HG02798 (cell line): Measurements from ENCODE around the gene ARVCF.
"Not testable (repeated sequence)": the region's sequence is repeated elsewhere in the genome, so short reads cannot be mapped to it uniquely, and the experiment has no call there.

Source experiments
- ATAC-seq: cut with Tn5 transposase; IDR thresholded peaks from one replicate; pipeline ENCODE4 v1.9.1; 2021; ENCODE audit warnings: mild to moderate bottlenecking; ENCODE audit not compliant: unreplicated experiment, poor library complexity

Gene ARVCF

DNA sequence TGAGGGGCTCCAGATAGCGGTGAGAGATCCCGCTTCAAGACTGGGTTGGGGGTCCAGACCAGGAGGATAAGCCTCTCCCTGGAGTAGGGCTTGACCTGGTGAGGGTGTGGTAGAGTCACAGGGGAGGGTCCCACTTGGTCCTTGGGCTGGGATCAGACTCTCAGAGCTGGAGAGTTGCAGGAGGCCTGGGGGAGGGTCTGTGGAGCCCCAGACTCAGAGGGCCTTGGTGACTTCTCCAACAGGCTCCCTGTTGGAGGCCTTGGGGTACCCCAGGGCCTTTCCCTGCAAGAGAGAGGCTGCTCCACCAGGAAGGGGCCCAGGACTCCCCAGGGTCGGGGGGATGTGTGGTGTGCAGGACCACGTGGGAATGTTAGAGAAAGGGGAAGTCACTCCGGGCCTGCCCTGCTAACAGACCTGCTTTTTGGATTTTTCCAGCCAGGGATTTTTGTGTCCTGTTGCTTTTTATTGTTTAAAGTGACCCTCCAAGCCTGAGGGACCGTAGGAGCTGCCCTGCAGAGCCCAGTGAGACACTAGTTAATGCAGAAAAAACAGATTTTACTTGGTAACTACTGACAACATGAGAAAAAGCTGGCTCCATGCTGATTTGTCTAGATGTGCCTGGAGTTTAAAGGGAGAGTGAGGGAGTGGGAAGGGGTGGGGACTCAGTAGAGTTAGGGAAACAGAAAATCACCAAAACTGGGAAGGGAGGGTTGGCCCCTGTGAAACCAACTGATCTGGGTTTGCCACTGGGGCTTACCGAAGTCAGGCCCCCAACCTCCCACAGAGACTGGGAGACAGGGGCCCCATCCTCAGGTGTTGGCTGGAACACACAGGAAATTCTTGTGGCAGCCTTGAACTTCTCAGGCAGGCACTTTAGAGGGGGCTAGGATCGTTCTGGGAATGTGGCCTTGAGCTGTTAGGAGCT, 74.2 kb downstream of the ARVCF start:
- peak; percentile 18 for ATAC-seq

DNA sequence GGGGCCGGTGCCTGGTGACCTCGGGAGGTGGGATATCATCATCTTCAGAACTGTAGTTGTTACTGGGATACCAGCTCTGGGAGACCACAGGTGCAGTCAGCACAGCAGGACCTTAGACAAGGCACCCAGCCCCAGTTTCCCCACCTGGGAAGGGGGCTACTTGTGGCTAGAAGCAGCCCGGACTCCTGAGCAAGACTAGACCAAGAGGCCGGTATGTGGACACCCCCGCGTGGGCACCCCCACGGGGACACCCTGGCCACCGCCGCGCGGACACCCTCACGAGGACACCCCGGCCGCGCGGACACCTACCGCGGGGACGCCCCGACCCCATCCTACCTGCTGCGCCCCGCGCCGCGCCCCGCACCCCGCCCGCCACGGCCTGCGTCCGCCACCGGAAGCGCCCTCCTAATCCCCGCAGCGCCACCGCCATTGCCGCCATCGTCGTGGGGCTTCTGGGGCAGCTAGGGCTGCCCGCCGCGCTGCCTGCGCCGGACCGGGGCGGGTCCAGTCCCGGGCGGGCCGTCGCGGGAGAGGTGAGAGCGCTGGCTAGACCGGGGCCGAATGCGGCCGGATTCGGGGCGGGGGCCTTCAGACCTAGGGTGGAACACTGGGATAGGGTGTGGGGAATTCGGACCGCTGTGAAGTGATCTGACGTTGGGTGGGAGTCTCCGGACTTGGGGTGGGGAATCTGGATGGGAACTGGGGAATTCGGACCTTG, 75.1 kb downstream of the ARVCF start, which contains the start of the genes COMT and TXNRD2:
COMT (plus strand) TSS at position 408 of the 718 bp plus-strand sequence. CDS start 20,755 bp downstream, outside the sequence.
TXNRD2 (minus strand) TSS at position 454 of the 718 bp plus-strand sequence; CDS start at position 439, 15 bp downstream.
- peak; percentile 72 for ATAC-seq

DNA sequence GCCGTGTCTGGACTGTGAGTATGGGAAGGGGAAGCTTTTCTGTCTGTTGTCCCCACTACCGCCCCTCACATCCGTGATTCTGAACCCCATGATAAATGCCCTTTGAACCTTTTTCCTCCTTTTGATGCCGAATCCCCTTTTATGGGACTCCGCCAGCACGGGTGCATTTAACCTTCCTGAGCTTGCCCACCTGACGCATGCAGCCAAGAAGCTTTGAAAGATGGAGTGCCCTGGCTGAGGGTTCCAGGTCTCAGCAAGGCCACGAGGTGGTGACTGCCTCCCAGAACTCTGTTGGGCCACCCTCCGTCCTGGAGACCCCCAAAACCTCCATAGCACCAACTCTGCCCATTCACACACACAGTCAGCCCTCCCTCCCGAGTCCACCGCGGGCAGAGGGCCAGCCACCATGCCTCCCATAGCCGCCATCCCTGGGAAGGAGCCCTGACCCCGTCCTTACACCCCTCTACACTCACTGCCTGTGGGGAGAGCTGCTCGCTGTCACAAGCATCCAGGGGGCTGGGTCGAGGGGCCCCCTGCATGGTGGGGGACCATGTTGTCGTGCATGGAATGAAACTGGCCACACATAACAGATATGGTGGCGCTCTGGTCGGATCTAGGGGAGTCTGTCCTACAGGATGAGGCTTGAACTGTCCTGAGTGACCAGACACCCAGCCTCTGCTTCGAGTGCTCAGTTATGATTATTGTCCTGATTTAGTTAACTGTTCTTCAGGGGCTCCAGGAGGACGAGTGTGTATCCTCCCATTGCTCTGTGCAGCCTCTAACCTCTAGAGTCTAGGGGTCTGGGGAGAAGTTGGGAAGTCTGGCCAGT, 75.9 kb downstream of the ARVCF start:
- peak; percentile 9 for ATAC-seq

DNA sequence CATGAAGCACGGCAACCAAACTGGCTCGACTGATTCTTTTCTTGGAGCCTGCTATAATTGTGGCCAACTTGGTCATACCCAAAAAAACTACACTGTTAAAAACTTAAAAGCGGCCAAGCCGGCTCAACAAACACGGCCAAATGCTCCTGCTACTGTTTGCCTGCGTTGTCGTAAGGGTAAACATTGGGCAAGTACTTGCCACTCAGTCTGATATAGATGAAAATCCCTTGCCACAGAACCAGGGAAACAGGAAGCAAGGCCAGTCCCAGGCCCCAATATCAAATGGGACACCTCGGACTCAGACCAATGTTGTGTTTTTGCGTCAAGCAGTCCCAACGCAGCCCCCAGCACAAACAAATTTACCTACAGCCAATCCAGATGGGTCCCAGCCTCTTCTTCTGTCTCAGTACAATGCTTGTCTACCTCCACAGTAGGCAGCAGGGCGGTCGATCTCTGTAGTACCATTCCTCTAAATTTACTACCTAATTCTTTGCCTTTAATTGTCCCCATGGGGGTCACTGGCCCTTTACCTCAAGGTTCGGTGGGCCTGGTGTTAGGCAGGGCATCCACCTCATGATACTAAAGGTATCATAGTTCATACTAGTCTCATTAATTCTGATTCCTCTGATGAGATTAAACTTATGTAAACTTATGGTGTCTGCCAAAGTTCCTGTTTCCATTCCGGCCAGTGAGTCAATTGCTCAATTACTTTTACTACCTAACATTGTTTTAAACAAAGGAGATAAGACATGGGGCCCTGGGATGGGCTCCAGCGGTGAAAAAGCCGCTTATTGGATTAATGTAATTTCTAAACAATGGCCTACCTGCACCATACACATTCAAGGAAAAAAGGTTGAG, 78.8 kb downstream of the ARVCF start:
- ATAC-seq: no peak

DNA sequence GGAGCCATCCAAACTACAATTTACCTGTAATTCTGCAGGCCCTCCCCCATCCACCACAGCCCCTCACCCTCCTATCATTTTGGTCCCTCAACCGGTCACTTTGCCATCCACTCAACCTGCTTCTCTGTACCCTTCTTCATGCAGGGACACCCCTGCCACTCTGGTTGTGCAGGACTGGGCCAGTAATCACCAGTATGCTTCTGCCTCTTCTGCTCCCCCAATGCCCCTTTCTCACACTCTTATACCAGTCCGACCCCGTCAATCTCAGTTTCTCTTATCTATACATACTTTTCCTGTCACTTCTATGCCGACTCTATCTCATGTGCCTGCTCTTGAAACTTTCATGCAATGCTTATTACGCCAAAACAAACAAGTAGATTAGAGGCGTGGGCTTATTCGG, 80.1 kb downstream of the ARVCF start:
- ATAC-seq: no peak

DNA sequence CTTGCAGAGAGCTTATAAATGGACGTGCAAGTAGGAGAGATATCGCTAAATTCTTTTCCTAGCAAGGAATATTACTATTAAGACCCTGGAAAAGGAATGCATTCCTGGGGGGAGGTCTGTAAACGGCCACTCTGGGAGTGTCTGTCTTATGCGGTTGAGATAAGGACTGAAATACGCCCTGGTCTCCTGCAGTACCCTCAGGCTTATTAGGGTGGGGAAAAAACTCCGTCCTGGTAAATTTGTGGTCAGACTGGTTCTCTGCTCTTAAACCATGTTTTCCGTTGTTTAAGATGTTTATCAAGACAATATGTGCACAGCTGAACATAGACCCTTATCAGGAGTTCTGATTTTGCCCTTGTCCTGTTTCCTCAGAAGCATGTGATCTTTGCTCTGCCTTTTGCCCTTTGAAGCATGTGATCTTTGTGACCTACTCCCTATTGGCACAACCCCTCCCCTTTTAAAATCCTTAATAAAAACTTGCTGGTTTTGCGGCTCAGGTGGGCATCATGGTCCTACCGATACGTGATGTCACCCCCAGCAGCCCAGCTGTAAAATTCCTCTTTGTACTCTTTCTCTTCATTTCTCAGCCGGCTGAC, 81.4 kb downstream of the ARVCF start:
- not testable (repeated sequence) for ATAC-seq

DNA sequence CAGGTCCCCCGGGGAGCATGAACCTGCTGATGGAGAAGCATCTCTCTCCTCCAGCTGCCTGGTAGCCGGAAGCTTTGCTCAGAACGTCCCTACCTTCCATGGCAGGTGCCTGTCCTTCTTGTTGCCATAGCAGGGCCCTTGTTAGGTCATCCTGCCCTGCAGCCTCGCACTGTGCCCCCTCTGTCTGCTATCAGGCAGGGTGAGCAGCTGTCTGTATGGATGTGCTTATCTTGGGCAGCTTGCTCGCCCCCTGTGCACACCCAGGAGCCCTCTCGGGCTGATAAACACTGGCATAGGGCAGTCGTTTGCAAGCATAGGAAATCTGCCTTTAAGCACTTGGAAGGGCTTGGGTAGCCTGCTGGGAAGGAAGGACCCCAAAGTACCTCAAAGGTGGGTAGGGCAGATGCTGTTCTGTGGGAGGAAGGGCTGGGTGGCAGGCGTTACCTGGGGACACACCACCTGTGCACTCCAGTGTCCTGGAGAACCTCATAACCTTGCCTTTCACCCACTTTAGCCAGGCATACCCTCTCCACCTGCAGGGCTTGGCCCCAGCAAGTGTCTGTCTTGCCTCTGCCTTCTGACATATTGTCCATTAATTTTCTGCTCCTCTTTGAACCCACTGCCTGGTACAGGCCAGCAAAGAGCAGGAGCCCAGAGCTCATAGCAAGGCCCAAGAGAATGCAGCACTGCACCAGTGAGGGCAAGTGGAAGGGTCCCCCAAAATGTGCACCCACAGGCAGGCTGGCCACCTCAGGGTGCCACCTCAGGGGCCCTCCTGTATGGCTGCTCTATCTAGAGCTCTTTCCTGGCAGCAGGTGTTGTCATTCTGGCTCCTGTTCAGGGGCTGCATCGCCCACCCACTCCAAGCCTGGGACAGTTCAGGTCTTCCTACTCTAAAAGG, 83.0 kb downstream of the ARVCF start:
- no peak for ATAC-seq

DNA sequence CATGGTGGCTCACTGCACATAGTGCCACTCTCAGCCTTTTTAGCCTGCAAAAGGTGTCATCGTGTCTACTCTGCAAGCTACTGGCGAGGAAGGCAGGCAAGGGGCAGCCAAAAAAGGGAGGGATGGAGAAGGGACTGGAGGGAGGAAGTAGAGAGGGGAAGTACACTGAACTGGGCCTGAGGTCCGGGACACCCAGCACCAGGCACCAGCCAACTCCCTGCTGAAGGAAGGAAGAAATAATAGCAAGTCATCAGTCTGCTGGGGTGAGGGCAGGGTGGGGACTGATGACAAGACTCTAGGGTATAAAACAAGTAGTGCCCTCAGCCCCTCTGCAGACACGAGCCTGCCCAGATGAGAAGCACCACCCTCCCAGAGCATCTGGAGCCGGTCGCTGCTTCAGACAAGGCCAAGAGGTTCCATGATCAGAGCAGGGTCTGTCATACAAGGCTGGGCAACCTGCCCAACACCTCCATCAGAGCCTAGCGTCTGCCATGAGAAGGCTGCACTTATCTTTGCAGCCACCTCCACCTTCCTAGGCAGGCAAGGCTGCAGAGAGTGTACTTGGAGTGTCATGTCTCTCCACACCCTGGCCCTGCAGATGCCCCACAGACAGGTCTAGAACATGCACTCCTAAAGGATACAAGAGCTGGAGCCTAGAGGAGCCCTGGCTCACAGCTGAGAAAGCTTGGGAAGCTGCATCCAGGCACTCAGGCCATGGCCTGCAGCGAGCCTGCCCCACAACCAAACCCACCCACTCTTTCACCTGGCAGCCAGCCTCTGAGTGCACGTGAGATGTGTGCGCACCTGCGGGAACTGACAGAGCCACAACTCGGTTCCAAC, 84.0 kb downstream of the ARVCF start:
- ATAC-seq: no peak

DNA sequence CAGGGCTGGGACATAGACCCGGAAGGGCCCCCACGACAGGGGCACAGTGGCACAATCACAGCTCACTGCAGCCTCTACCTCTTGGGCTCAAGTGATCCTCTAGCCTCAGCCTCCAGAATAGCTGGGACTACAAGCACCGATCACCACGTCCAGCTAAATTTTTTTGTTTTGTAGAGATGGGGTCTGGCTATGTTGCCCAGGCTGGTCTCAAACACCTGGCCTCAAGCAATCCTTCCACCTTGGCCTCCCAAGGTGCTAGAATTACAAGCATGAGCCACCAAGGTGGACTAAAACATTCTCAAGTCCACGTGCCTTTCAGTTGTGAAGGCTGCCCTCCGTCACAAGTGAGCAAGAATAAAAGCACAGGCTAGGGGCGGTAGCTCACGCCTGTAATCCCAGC, 85.1 kb downstream of the ARVCF start:
- no peak for ATAC-seq

DNA sequence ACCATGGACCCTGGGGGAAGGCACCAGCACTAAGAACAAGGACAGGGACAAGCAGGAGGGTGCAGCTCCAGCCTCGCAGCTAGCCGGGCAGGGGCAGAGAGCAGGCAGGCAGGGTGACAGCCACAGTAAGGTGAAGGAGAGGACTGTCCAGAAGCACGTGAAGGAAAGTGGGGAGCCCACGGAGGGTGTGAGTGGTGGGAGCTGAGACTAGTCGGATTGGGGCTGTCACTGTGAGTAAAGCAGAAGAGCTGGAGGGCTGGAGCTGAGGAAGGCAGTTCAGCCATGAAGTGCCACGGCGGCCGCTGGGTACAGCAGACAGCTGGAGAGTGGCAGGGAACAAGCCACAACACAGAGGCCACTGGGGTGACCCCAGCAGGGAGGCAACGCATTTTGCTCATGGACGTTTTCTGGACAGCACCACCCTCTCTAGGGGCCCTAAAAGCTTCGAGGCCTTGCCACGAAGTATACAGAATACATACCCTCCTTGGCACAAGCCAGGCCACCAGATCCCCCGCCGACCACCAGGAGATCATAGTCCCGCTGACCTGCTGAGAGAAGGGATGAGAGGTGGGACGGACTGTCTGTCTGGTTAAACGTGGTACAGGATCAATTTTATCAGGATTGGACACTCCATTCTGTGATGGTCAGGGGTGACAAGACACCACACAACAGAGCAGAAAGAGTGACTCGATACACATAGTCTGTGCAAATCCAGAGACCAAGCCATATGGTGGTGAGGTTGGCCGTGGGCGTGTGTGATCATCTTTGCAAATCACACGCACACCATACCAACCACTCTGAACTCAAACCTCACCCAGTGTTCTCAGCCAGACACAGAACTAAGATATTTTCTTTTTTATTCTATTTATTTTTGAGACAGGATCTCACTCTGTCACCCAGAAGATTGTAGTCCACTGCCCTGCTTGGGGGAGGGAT, 85.8 kb downstream of the ARVCF start:
- ATAC-seq: no peak

DNA sequence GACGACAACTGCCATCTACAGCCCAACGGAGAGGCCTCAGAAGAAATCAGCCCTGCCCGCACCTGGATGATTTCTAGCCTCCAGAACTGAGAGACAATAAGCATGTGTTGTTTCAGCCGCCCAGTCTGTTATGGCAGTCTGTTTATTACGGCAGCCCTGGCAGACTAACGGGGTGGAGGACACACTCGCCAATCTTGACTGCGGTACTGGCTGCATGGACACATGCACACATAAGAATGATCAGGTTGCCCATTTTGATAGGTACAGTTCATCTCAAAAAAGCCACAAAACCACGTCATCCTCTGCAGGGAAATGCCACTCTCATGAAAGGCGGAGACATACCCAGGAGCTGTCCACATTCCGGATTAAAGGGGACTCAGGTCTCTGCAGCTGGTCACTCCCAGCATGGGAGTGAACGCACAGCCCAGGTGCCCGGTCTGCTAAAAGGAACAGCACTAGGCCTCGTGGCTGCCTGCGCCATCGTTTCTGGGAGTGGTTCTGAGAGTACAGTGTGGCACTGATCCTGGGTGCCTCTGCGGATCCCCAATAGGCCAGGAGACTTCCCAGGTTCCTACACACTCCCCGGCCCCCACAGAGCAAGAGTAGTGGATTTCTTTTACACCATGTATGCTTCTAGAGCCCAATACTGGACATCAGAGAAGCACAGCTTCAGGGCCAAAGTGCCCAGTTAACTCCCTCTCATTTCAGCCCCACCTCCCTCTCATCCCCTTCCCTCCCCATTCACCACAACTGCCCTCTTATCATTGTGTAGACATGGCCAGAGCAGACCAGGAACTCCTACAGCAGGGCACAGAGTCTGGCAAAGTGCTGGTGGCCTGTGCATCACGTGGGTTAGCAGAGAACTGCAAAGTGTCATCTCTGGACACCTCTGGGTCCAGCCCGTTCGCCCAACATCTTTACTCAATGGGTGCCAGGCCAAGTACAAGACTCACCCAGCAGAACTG, 86.8 kb downstream of the ARVCF start:
- no peak for ATAC-seq

DNA sequence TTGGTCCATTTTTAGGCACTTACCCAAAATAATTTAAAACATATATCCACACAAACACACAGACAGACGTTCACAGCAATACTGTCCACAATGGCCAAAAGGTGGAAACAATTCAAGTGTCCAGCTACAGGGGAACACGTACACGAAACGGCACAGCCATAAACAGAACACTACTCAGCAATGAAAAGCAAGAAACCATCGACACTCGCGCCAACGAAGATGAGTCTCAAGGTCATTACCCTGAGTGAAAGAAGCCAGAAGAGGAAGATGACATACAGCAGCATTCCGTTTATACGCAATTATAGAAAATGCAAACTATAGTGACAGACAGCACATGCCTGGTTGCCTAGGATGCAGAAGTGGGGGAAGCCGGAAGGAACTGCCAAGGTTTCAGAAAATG, 88.4 kb downstream of the ARVCF start:
- no peak for ATAC-seq

DNA sequence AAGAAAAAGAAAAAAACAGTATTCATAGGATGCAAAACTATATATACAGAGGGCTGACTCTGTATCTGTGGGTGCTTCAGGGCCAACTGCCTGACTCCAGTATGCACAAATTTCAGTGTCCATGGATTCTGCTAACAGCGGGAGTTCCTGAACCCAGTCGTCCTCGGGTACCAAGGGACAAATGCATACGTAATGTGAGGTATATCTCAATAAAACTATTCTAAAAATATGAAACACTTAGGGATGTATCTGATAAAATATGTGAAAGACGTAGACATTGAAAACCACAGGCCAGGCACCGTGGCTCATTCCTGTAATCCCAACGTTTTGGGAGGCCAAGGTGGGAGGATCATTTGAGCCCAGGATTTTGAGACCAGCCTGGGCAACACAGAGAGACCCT, 88.9 kb downstream of the ARVCF start:
- no peak for ATAC-seq

DNA sequence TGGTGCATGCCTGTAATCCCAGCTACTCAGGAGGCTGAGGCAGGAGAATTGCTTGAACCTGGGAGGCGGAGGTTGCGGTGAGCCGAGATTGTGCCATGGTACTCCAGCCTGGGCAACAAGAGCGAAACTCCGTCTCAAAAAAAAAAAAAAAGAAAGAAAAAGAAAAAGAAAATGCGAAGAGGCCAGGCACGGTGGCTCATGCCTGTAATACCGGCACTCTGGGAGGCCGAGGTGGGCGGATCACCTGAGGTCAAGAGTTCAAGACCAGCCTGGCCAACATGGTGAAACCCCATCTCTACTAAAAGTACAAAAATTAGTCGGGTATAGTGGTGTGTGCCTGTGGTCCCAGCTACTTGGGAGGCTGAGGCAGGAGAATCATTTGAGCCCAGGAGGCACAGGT, 90.6 kb downstream of the ARVCF start:
- not testable (repeated sequence) for ATAC-seq

DNA sequence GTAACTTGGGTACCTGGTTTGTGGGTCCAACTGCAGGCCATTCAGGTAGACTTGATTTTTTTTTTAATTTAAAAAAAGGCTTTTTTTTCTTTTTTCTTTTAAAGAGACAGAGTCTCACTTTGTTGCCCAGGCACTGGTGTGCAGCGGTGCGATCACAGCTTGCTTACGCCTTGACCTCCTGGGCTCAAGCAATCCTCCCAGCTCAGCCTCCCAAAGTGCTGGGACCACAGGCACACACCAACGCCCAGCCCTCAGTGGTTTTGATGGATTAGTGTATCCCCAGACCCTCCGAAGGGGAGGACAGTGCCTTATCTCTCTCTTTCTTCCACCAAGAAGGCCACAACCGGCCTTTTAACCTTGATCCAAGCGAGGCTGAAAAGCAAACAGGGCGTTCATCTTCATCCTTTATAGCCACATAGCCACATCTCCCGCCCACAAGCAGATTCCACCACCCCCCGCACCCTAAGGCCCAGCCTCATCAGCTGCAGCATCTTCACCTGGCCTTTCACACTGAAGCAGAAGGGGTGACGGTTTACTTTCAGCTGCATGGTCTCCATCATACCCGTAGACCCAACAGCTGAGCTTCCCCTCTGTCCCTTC, 92.6 kb downstream of the ARVCF start:
- ATAC-seq: no peak
